GM12873 (cell line): Measurements from ENCODE around the gene SCG5.

ENCODE experiments used
- TF ChIP-seq, protein P1 (sequence below): IDR thresholded peaks from 2 replicates; pipeline ENCODE4 v1.5.1; 2012; ENCODE audit warnings: low read depth, mild to moderate bottlenecking, moderate library complexity, low read length, control low read depth; ENCODE audit not compliant: insufficient read depth; ENCODE audit errors: missing control alignments

Gene SCG5

DNA sequence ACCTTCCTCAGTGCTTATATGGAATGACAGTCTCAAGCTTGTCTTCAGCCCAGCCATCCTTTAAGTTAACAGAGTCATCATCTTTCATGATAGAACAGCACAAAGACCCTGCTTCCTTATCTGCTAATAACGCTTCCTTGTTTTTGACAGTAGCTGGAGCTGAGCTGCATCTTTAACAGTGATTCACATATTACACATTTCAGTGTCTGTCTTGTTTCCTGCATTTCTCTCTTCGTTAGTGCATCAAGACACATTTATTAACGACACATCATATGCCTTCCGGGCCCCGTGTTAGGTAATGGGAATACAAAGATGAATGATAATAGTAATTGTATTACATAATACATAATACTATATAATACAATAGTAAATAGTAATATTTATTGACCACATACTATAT lies 46.0 kb downstream of the SCG5 start:
- TF ChIP-seq, protein P1, sequence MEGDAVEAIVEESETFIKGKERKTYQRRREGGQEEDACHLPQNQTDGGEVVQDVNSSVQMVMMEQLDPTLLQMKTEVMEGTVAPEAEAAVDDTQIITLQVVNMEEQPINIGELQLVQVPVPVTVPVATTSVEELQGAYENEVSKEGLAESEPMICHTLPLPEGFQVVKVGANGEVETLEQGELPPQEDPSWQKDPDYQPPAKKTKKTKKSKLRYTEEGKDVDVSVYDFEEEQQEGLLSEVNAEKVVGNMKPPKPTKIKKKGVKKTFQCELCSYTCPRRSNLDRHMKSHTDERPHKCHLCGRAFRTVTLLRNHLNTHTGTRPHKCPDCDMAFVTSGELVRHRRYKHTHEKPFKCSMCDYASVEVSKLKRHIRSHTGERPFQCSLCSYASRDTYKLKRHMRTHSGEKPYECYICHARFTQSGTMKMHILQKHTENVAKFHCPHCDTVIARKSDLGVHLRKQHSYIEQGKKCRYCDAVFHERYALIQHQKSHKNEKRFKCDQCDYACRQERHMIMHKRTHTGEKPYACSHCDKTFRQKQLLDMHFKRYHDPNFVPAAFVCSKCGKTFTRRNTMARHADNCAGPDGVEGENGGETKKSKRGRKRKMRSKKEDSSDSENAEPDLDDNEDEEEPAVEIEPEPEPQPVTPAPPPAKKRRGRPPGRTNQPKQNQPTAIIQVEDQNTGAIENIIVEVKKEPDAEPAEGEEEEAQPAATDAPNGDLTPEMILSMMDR = no peak

DNA sequence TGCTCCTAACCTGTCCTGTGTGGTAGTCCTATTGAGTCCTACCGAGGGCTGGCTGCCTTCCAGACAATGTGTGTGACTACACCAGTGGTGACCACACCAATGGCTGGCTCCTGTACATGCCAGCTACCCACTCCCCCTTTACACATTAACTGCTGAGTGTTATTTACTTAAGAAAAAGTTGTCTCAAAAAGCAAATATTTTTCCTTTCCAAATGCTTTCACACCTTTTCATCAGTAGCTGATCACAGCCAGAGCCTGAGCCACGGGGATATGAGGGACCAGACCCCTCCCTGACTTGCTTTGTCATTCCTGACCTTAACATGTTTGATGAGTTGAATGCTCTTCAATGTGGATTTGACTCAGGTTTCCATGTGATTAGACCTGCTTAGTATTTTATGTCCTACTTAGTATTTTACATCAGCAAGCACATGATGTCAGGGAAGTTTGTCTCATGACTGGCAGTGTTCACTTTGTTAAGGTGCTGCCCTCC lies 46.7 kb downstream of the SCG5 start:
- TF ChIP-seq, protein P1 = no peak

DNA sequence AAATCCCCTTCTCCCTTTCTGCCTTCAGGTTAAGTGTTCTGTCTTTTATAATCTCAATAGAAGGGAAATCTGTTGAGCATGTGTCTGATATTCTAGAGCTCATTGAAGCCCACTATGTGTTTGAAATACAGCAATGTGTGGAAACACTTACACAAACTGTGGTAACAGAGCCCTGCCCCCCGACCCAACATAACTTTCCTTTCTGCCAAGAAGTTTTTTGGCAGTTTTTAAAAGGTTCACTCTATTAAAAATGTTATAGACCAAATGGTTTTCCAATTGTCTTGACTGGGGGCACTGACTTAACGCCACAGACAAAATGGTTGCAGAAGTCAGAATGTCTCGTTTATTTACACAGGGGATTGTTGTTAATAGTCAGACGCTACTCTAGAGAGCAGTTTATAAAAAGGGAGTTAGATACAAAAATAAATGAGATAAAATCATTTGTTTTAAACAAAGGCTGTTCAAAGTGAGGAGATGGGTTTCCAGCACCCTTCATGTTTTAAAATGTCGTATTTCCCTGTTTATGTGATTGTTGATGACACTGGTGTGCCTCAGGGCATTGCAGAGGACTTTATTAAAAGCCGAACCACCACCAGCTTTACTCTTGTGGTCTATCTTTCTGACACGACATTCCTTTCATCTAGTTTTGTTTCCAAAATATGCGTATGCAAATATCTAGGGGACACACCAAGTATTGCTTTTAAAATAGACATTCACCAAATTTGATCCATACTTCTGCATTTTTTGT lies 49.6 kb downstream of the SCG5 start:
- TF ChIP-seq, protein P1 = no peak

DNA sequence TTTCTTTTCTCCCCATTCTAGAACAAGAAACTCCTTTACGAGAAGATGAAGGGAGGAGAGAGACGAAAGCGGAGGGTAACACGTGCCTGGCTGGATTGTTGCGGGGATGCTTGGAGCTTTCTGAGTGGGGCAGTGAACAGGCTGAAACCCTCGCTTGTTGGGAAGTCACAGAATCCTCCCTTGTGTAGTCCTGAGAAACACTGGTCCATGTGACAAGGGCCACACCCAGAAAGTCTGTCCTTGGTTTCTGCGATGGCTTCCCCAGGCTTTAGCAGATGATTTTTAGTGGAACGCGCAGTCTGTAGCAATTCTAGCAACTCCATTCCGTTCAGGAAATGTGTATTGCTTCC lies 50.2 kb downstream of the SCG5 start:
- TF ChIP-seq, protein P1 = no peak

DNA sequence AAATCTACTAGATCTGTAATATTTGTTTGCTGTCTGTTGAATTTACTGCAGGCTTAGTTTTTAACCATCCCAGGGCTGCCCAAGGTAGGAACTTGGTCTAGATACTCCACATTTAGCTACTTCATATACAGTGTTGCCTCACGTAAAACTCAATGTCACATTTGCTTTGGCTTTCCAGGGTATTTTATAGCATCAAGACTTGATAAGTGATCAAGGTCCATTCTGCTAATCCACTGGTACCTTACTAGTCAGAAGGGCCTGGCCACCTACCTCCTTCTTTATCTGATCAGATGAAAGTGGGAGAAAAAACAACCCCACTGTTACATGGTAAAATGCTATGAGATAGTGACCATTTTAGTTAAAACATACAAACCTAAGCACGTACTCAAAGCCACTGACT lies 50.8 kb downstream of the SCG5 start:
- TF ChIP-seq, protein P1 = no peak

DNA sequence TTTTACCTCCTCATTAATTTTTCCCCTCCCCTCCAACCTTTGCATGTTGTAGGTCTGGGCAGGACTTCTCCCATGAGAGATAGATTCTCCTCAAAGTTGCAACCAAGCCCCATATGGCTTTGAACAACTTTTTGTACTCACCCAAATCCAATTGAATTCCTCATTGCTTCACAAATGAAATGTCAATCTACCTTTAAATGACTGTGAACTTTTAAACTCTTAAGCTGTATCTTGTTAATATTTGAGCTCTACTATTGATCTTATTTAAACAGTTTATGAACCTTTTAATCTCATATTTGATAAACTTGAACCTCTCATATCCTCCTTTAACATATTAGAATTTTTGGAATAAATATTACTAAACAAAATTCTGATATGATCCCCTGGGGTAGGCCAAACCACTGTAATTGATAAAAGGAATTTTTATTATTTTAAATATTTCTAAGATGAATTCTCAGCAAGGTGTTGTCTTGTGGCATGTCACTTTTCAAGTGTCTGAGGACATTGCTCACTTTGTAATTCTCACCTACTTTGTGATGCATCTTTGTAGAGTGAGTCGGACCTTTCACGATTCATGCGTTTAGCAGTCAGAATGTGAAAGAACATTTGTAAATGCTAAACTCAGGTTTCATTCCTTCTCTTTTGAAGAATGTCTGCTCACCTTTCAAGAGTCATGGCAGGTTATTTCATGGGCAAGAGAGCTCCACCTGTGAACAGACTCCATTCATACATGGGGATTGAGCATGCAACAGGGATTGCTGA lies 52.9 kb downstream of the SCG5 start:
- TF ChIP-seq, protein P1 = no peak

DNA sequence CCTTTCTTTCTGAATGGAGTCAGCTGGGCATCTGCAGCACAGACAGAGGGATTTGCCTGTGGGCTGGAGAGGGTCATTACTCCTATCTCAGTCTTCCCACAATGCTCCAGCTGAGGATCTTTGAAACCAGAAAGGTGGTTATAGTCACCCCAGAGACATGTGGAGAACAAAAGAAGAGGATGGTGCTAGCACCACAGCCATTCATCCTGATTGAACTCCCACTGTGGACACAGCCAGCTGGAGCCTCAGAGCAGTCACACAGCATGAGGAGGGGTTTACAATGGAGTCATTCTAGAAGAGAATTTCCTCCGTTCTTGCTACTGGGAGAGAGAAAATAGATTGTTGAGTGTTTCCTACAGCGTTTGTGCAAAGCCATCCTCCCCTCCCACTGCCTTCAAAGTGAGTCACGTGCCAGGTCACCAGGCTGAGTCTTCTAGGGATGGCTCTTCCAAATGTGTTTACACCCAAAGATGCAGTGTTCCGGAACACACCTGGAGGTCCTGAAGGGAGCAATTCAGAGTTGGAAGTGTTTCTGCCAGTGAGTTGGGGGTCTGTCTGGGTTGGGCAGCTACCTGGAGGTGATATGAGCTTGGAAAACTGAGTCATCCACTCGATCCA lies 57.4 kb downstream of the SCG5 start:
- TF ChIP-seq, protein P1 = no peak
